ENCODE measurements around the gene SLC16A8. TPM values are rescaled to one million over a fixed set of nuclear protein-coding genes. Genes with fewer than 3 reads are reported as not detected.

SLC16A8 gene
- total and polyA plus RNA-seq, 2 experiments from 2014 or later = 0.52 to 0.66 TPM

DNA sequence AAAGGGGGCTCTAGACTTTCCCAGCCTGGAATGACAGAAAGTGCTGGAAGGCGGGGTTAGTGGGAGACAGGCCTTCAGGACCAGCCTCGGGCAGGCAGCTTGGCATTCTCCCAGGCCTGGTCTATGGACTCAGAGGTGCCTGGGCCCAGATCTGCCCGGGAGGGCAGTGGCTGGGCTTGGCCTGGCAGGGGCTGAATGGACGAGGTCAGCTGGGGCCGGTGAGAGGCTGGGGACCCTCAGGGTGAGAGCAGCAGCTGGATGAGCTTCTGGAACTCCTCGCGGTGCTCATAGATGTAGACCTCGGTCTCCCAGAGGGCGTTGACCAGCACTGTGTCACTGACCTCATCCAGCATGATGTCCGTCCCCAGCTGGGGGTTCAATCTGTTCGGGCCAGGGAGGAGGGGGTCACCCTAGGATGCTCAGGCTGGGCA, 28.0 kb upstream of the SLC16A8 start:
- ATAC-seq = no peak
- no peak overlapping the region for H3K4me3 Mint-ChIP-seq
- Histone ChIP-seq H3K4me2 (no peak overlapping the region), H3K27ac (ENCODE audit: low read depth) (no peak overlapping the region), H3K4me1 (ENCODE audit: insufficient read depth) (peaks cover 8% of the 10 kb centered on the region; the same call in 1 of the 2 replicates), H3K36me3 (ENCODE audit: insufficient read depth) (no peaks in the 10 kb centered on the region), H3K27me3 (ENCODE audit: insufficient read depth) (no peaks in the 10 kb centered on the region), H2AFZ (no peak overlapping the region), H3K79me2 (replicated peaks; ENCODE audit: insufficient read depth) (no peaks in the 10 kb centered on the region), H3F3A (replicated peaks; ENCODE audit: low read depth) (peaks cover 7% of the 10 kb centered on the region), H3K4me3 (no peak overlapping the region), H4K20me1 (replicated peaks; ENCODE audit: insufficient read depth) (no peaks in the 10 kb centered on the region), H3K9me2 (ENCODE audit: insufficient read depth) (no peaks in the 10 kb centered on the region)
- H3K27ac Mint-ChIP-seq = no peak overlapping the region
- no peak for TF ChIP-seq CREB1 (CRISPR knock-in tag; IDR thresholded peaks at IDR 0.05; ENCODE audit: low read depth)
- peaks cover 3% of the 10 kb centered on the region; the same call in 1 of the 3 replicates for H3K36me3 Mint-ChIP-seq (ENCODE audit: low read depth)
- H3K9me3 Mint-ChIP-seq = peaks cover 5% of the 10 kb centered on the region; the same call in 2 of the 3 replicates
- H3K27me3 Mint-ChIP-seq (ENCODE audit: insufficient read depth, low read depth, poor library complexity) = peaks cover 28% of the 10 kb centered on the region
- no peak for DNase-seq (ENCODE audit: low spot score)
- peaks cover 11% of the 10 kb centered on the region; the same call in 2 of the 3 replicates for H3K4me1 Mint-ChIP-seq

DNA sequence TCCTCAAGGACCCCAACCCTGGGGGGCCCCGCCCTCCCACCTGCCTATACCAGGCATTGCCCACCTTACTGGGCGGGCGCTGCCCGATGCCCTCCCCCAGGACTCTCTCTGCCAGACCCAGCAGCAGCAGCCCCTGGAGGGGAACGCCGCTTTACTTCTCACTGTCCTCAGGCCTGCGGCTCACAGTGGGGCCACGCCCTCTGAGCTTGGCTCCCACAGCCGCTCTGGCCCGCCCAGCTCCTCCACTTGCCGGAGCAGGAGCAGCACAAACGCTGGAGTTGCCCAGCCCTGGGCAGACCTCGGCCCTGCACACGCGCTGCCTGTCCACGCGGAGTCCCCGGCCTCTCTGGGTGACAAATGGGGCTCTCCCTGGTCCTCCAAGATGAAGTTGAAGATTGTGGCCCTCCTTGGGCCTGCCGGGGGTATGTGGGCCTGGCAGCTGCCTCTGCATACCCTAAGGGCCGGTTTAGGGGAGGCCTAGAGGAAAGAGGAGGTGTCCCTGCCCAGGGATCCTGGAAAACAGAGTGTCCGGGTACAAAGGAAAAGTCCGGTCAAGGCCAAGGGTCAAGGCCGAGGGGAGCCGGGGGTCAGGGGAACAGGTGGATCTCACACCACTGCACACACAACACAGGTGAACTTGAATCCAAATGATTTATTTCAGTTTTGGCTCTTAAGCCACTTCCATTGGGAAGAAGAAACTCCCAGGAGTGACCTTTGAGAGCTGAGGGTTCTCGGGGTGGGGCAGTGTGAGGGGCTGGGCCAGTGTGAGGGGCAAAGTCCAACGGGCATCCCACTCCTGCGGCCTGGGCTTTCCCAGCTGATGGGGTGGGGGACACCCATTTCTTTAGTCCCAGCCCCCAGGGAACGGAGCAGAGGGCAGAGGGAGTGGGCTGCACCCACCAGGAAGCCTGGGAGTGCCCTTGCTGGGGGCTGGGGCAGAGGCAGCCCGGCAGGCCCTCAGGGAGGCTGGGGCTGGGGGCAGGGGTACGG, 27.2 kb upstream of the SLC16A8 start:
- peak overlapping the region; percentile 27; the same call in 1 of the 2 replicates for H3K27ac Mint-ChIP-seq
- no peak overlapping the region for H3K4me2 ChIP-seq
- H3K9me3 Mint-ChIP-seq = peaks cover 5% of the 10 kb centered on the region; the same call in 2 of the 3 replicates

More for the DNA sequence above, 27.2 kb upstream of the SLC16A8 start:
- H2AFZ ChIP-seq = 0 out of 2 replicates have a peak overlapping the region, but pooled peaks have one; percentile 23
- H3K27ac ChIP-seq (ENCODE audit: low read depth) = no peak overlapping the region
- TF ChIP-seq EZH2phosphoT487 (IDR thresholded peaks at IDR 0.05; ENCODE audit: unreplicated experiment) (no peak), CREB1 (CRISPR knock-in tag; IDR thresholded peaks at IDR 0.05; ENCODE audit: low read depth) (no peak), JUNB (IDR thresholded peaks at IDR 0.05; ENCODE audit: unreplicated experiment) (no peak), ZNF331 (CRISPR knock-in tag; IDR thresholded peaks at IDR 0.05; ENCODE audit: low read depth) (no peak), NANOG (IDR thresholded peaks at IDR 0.05; ENCODE audit: borderline replicate concordance) (no peak)
- TF ChIP-seq, protein P1, sequence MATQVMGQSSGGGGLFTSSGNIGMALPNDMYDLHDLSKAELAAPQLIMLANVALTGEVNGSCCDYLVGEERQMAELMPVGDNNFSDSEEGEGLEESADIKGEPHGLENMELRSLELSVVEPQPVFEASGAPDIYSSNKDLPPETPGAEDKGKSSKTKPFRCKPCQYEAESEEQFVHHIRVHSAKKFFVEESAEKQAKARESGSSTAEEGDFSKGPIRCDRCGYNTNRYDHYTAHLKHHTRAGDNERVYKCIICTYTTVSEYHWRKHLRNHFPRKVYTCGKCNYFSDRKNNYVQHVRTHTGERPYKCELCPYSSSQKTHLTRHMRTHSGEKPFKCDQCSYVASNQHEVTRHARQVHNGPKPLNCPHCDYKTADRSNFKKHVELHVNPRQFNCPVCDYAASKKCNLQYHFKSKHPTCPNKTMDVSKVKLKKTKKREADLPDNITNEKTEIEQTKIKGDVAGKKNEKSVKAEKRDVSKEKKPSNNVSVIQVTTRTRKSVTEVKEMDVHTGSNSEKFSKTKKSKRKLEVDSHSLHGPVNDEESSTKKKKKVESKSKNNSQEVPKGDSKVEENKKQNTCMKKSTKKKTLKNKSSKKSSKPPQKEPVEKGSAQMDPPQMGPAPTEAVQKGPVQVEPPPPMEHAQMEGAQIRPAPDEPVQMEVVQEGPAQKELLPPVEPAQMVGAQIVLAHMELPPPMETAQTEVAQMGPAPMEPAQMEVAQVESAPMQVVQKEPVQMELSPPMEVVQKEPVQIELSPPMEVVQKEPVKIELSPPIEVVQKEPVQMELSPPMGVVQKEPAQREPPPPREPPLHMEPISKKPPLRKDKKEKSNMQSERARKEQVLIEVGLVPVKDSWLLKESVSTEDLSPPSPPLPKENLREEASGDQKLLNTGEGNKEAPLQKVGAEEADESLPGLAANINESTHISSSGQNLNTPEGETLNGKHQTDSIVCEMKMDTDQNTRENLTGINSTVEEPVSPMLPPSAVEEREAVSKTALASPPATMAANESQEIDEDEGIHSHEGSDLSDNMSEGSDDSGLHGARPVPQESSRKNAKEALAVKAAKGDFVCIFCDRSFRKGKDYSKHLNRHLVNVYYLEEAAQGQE (IDR thresholded peaks at IDR 0.05; ENCODE audit: unreplicated experiment) = no peak
- TF ChIP-seq, protein P2, sequence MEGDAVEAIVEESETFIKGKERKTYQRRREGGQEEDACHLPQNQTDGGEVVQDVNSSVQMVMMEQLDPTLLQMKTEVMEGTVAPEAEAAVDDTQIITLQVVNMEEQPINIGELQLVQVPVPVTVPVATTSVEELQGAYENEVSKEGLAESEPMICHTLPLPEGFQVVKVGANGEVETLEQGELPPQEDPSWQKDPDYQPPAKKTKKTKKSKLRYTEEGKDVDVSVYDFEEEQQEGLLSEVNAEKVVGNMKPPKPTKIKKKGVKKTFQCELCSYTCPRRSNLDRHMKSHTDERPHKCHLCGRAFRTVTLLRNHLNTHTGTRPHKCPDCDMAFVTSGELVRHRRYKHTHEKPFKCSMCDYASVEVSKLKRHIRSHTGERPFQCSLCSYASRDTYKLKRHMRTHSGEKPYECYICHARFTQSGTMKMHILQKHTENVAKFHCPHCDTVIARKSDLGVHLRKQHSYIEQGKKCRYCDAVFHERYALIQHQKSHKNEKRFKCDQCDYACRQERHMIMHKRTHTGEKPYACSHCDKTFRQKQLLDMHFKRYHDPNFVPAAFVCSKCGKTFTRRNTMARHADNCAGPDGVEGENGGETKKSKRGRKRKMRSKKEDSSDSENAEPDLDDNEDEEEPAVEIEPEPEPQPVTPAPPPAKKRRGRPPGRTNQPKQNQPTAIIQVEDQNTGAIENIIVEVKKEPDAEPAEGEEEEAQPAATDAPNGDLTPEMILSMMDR (conservative IDR thresholded peaks at IDR 0.05; ENCODE audit: low read depth in 2 of 2) = no peak
- Mint-ChIP-seq H3K27me3 (ENCODE audit: insufficient read depth, low read depth, poor library complexity) (peaks cover 29% of the 10 kb centered on the region), H3K4me1 (peaks cover 11% of the 10 kb centered on the region; the same call in 2 of the 3 replicates), H3K36me3 (ENCODE audit: low read depth) (peaks cover 3% of the 10 kb centered on the region; the same call in 1 of the 3 replicates), H3K4me3 (no peak overlapping the region)
- H4K20me1 ChIP-seq (replicated peaks; ENCODE audit: insufficient read depth) = no peaks in the 10 kb centered on the region
- no peaks in the 10 kb centered on the region for H3K36me3 ChIP-seq (ENCODE audit: insufficient read depth)
- H3K4me1 ChIP-seq (ENCODE audit: insufficient read depth) = peaks cover 8% of the 10 kb centered on the region; the same call in 1 of the 2 replicates
- H3K27me3 ChIP-seq (ENCODE audit: insufficient read depth) = no peaks in the 10 kb centered on the region
- H3K4me3 ChIP-seq = no peak overlapping the region
- no peaks in the 10 kb centered on the region for H3K9me2 ChIP-seq (ENCODE audit: insufficient read depth)
- DNase-seq (ENCODE audit: low spot score) (peak; percentile 72), ATAC-seq (peak; percentile 57)
- H3F3A ChIP-seq (replicated peaks; ENCODE audit: low read depth) = peaks cover 7% of the 10 kb centered on the region
- no peaks in the 10 kb centered on the region for H3K79me2 ChIP-seq (replicated peaks; ENCODE audit: insufficient read depth)
